CD8-positive, alpha-beta memory T cell (primary cell): ENCODE data around the gene MDH2. TPM values are rescaled to one million over a fixed set of nuclear protein-coding genes. Genes with fewer than 3 reads are reported as not detected.
"Not testable (repeated sequence)": the region's sequence is repeated elsewhere in the genome, so short reads cannot be mapped to it uniquely, and the experiment has no call there.

Experiments
- CTCF ChIA-PET: fragments of 350-600 bp; sonication (Branson Sonifier 250); formaldehyde crosslinking; loops from one replicate; lab custom pipeline; 2021; ENCODE audit warnings: antibody characterized with exemption; lab: Charles Lee
- POLR2A ChIA-PET: fragments of 350-600 bp; sonication (Branson Sonifier 250); formaldehyde crosslinking; loops from one replicate; lab custom pipeline; 2021; ENCODE audit warnings: antibody characterized with exemption; lab: Charles Lee
- DNase-seq, 5 donors: peaks; one replicate each; pipeline versions ENCODE4 v3.0.0 to v3.0.0-alpha.2; 2020 to 2022; ENCODE audit warnings: mixed read lengths in 1 of 5
- H3K27ac ChIP-seq: one replicate; pipeline ENCODE4 v1.7.0; 2013; ENCODE audit warnings: low read depth, mild to moderate bottlenecking, low read length, moderate library complexity
- H3K27me3 ChIP-seq: 2 replicates; pipeline ENCODE4 v1.7.0; 2013; ENCODE audit warnings: low read length, mild to moderate bottlenecking; ENCODE audit not compliant: insufficient read depth, poor library complexity, severe bottlenecking
- H3K36me3 ChIP-seq: 2 replicates; pipeline ENCODE4 v1.7.0; 2013; ENCODE audit warnings: mild to moderate bottlenecking, low read length, moderate library complexity; ENCODE audit not compliant: insufficient read depth
- H3K4me1 ChIP-seq: 2 replicates; pipeline ENCODE4 v1.7.0; 2013; ENCODE audit warnings: mild to moderate bottlenecking, low read length, moderate library complexity; ENCODE audit not compliant: insufficient read depth
- H3K4me3 ChIP-seq: 2 replicates; pipeline ENCODE4 v1.7.0; 2013; ENCODE audit warnings: mild to moderate bottlenecking, low read length
- H3K9me3 ChIP-seq: 2 replicates; pipeline ENCODE4 v1.7.0; 2013; ENCODE audit warnings: mild to moderate bottlenecking, low read length
- H3K27ac Mint-ChIP-seq, 8 donors: one replicate each; pipeline ENCODE4 v1.8.0; 2020 to 2021; ENCODE audit warnings: mixed read lengths in 8 of 8, mild to moderate bottlenecking in 6 of 8, inconsistent platforms in 3 of 8, moderate library complexity in 3 of 8
- H3K27me3 Mint-ChIP-seq, 2 donors: one replicate each; pipeline ENCODE4 v1.8.0; 2020 to 2021; ENCODE audit warnings: mixed read lengths in 2 of 2, mild to moderate bottlenecking in 1 of 2, moderate library complexity in 1 of 2
- H3K36me3 Mint-ChIP-seq, 3 donors: one replicate each; pipeline ENCODE4 v1.8.0; 2020 to 2021; ENCODE audit warnings: mixed read lengths in 3 of 3, inconsistent platforms in 1 of 3, mild to moderate bottlenecking in 1 of 3
- H3K4me1 Mint-ChIP-seq, 3 donors: one replicate each; pipeline ENCODE4 v1.8.0; 2020 to 2021; ENCODE audit warnings: mixed read lengths in 3 of 3, inconsistent platforms in 1 of 3, mild to moderate bottlenecking in 1 of 3
- H3K4me3 Mint-ChIP-seq, 7 donors: one replicate each; pipeline ENCODE4 v1.8.0; 2020 to 2021; ENCODE audit warnings: mixed read lengths in 7 of 7, mild to moderate bottlenecking in 6 of 7, moderate library complexity in 4 of 7, inconsistent platforms in 2 of 7
- H3K9me3 Mint-ChIP-seq, 5 donors: one replicate each; pipeline ENCODE4 v1.8.0; 2020 to 2022; ENCODE audit warnings: mixed read lengths in 5 of 5, mild to moderate bottlenecking in 3 of 5, moderate library complexity in 2 of 5, inconsistent platforms in 1 of 5
- polyA plus RNA-seq: library from polyadenylated mRNA; unstranded; fragments of 300-500 nt; fragmentation: Illumina TruSeq; gene quantifications from one replicate; pipeline ENCODE4 v1.2.3, GENCODE V29; 2021
- total RNA-seq, 2 experiments: library from RNA; stranded (reverse); gene quantifications; one replicate each; pipeline ENCODE4 v1.2.3, GENCODE V29; 2021

Gene MDH2
- total and polyA plus RNA-seq, 3 experiments from 2014 or later: 171 to 282 (median 272) TPM

DNA sequence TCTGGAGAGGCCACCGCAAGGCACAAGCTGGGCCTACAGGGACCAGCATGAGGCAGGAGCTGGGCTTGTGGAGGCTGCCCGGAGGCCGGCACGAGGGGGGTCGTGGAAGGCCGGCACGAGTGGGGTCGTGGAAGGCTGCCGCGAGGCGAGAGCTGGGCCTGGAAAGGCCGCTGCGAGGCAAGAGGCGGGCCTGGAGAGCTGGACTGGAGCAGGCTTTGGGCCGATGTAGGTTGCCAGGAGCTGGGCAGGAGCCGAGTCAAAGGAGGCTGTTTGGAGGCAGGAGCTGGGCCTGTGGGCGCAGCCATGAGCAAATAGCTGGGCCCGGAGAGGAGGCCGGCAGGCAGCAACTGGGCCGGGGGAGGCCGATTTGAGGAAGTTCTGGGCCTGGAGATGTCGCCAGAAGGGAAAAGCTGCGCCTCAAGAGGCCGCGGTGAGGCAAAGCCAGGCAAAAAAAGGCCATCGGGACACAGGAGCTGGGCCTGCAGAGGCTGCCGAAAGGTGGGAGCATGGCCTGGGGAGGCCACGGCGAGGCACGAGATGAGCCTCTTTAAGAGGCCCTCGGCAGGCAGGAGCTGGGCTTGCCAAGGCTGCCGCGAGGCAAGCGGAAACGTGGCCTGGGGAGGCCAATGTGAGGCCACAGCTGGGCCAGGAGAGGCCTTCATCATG lies 26.5 kb downstream of the MDH2 start:
- H3K4me1 ChIP-seq: no peaks in the 10 kb centered on the region
- no peak overlapping the region for H3K27ac ChIP-seq
- no peak for DNase-seq
- Mint-ChIP-seq H3K36me3 (no peaks in the 10 kb centered on the region), H3K27me3 (peaks cover 0 to 1% of the 10 kb centered on the region in 2 donors), H3K27ac (no peak overlapping the region), H3K9me3 (peaks cover 0 to 2% (median 0%) of the 10 kb centered on the region in 5 donors), H3K4me3 (no peak overlapping the region), H3K4me1 (peaks cover 4 to 12% (median 10%) of the 10 kb centered on the region in 3 donors)
- ChIA-PET POLR2A (no interaction called here), CTCF (no interaction called here)
- H3K9me3 ChIP-seq: no peaks in the 10 kb centered on the region
- H3K27me3 ChIP-seq: no peaks in the 10 kb centered on the region
- H3K4me3 ChIP-seq: no peak overlapping the region
- no peaks in the 10 kb centered on the region for H3K36me3 ChIP-seq

DNA sequence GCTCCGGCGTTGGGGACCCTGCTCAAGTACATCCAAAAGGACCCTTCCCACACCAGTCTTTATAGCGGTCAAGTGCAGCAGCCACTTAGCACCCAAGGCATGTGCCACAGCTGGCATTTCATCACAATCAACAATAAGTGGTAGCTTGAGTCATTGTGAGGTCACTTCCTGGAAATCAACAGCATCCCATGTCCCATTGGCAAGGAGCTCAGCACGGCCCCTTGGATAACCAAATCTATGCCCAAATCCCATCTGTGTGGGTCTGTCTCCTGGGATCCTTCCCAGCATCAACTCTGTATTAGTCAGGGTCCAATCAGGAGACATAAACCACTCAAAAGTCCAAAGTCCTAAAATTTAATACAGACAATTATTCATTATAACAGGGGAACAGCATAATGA lies 27.1 kb downstream of the MDH2 start:
- Mint-ChIP-seq H3K36me3 (no peaks in the 10 kb centered on the region), H3K4me3 (no peak overlapping the region), H3K9me3 (peaks cover 0 to 2% (median 0%) of the 10 kb centered on the region in 5 donors), H3K27me3 (peaks cover 0 to 1% of the 10 kb centered on the region in 2 donors), H3K27ac (no peak overlapping the region), H3K4me1 (peaks cover 4 to 12% (median 10%) of the 10 kb centered on the region in 3 donors)
- DNase-seq: no peak
- ChIA-PET POLR2A (no interaction called here), CTCF (no interaction called here)
- Histone ChIP-seq H3K9me3 (no peaks in the 10 kb centered on the region), H3K4me3 (no peak overlapping the region), H3K27ac (no peak overlapping the region), H3K36me3 (no peaks in the 10 kb centered on the region), H3K27me3 (no peaks in the 10 kb centered on the region), H3K4me1 (no peaks in the 10 kb centered on the region)

DNA sequence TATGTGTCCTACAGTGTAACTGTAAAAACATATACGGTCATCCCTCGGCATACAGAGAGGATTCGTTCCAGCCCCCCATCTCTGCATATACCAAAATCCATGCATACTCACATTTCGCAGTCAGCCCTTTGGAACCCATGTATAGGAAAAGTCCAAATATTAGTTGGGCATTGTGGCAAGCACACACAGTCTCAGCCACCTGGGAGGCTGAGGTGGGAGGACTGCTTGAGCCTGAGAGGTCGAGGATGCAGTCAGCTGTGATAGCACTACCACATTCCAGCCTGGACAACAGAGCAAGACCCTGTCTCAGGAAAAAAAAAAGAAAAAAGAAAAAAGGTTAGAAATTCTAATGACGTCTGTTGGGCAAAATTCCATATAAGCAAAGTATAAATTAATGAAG lies 29.1 kb downstream of the MDH2 start:
- Mint-ChIP-seq H3K4me1 (peaks cover 4 to 12% (median 10%) of the 10 kb centered on the region in 3 donors), H3K27ac (no peak overlapping the region), H3K27me3 (peaks cover 3 to 5% of the 10 kb centered on the region in 2 donors), H3K4me3 (no peak overlapping the region), H3K9me3 (peaks cover 0 to 2% (median 0%) of the 10 kb centered on the region in 5 donors), H3K36me3 (no peaks in the 10 kb centered on the region)
- ChIA-PET CTCF (no interaction called here), POLR2A (no interaction called here)
- no peaks in the 10 kb centered on the region for H3K9me3 ChIP-seq
- H3K27me3 ChIP-seq: no peaks in the 10 kb centered on the region
- H3K4me1 ChIP-seq: no peaks in the 10 kb centered on the region
- no peaks in the 10 kb centered on the region for H3K36me3 ChIP-seq
- H3K4me3 ChIP-seq: no peak overlapping the region
- no peak for DNase-seq
- no peak overlapping the region for H3K27ac ChIP-seq

DNA sequence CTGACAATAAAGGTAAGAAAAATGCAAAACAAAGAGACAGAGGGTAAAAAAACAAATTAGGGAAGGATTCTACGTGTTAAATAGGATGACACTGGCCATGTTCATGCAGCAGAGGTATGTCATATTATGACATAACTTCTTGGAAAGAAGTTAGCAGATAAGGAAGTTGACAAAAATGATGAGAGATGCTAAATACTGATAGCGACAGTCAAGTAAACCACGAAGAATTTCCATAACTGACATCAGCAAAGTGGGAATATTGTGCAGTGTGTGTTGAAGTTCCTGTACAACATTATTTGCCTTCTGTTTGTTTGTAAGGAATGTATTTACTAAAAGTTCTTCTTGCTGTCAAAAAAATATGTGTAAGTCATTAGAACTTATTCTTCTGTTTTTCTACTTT lies 29.5 kb downstream of the MDH2 start:
- H3K27me3 Mint-ChIP-seq: peaks cover 6 to 7% of the 10 kb centered on the region in 2 donors
- H3K4me1 Mint-ChIP-seq: peaks cover 4 to 12% (median 10%) of the 10 kb centered on the region in 3 donors
- POLR2A ChIA-PET: no interaction called here
- no peaks in the 10 kb centered on the region for H3K9me3 ChIP-seq
- H3K36me3 Mint-ChIP-seq: no peaks in the 10 kb centered on the region
- H3K36me3 ChIP-seq: no peaks in the 10 kb centered on the region
- no peaks in the 10 kb centered on the region for H3K27me3 ChIP-seq
- no peak overlapping the region for H3K4me3 Mint-ChIP-seq
- no peaks in the 10 kb centered on the region for H3K9me3 Mint-ChIP-seq
- no peak for DNase-seq
- no peak overlapping the region for H3K4me3 ChIP-seq
- no peak overlapping the region for H3K27ac ChIP-seq
- H3K4me1 ChIP-seq: no peaks in the 10 kb centered on the region
- CTCF ChIA-PET: no interaction called here
- no peak overlapping the region for H3K27ac Mint-ChIP-seq

DNA sequence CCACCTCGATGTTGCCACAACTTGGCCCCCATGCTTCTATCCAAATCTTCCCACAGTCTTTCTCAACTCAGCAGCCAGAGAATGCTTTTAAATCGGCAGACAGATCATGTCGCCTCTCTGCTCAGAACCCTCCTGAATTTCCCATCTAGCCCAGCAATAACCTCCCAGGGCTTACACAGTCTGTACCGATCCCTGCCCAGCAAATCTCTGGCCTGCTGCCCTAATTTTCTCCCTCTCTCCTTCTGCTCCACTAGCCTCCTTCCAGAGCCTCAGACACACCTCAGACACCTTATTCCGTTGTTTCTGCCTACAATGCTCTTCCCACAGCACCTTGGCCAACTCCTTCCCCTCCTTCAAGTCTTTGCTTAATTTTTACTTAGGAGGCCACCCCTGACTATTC lies 32.3 kb downstream of the MDH2 start:
- Mint-ChIP-seq H3K4me3 (no peak overlapping the region), H3K27me3 (peaks cover 13 to 15% of the 10 kb centered on the region in 2 donors), H3K9me3 (no peaks in the 10 kb centered on the region), H3K36me3 (no peaks in the 10 kb centered on the region), H3K4me1 (peaks cover 4 to 12% (median 10%) of the 10 kb centered on the region in 3 donors), H3K27ac (peak overlapping the region in 1 of 8 donors; percentile 12)
- no peaks in the 10 kb centered on the region for H3K9me3 ChIP-seq
- H3K27me3 ChIP-seq: no peaks in the 10 kb centered on the region
- H3K27ac ChIP-seq: no peak overlapping the region
- ChIA-PET POLR2A (no interaction called here), CTCF (no interaction called here)
- DNase-seq: no peak
- H3K4me3 ChIP-seq: no peak overlapping the region
- no peaks in the 10 kb centered on the region for H3K36me3 ChIP-seq
- H3K4me1 ChIP-seq: no peaks in the 10 kb centered on the region

DNA sequence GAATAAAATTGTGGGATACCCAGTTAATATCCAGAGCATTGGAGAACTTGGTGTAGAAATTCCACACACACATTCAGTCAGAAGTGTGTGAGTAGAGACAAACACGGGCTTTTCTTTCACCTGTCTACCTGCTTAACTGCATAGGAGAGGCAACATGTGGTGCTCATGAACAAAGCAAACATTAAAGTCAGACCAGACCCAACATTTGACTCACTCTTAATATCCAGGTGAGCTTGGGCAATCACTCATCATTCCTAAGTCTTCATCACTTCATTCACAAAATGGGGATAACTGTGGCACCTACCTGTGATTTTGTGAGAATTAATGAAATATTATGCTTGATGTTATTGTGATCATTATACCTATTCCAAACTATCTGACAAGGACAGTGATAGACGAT lies 36.2 kb downstream of the MDH2 start:
- H3K4me1 ChIP-seq, CTCF ChIA-PET, H3K27ac ChIP-seq, H3K9me3 Mint-ChIP-seq, H3K4me1 Mint-ChIP-seq, H3K27ac Mint-ChIP-seq, H3K9me3 ChIP-seq, H3K4me3 Mint-ChIP-seq, H3K4me3 ChIP-seq, DNase-seq, H3K36me3 Mint-ChIP-seq, H3K36me3 ChIP-seq, POLR2A ChIA-PET, H3K27me3 ChIP-seq: not testable (repeated sequence)
- H3K27me3 Mint-ChIP-seq: peaks cover 14 to 18% of the 10 kb centered on the region in 2 donors

DNA sequence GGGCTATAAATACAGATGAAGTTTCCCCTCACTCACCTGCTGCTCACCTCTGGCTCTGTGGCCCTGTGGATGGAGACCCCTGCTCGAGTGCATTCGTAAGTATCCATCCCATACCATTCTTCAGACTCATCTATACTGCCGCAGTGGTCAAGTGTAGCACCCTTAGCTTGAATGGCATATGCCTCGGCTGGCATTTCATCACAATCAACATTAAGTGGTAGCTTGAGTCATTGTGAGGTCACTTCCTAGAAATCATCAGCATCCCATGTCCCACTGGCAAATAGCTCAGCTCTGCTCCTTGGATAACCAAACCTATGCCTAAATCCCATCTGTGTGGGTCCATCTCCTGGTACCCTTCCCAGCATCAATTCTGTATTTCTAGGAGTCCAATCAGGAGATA lies 38.2 kb downstream of the MDH2 start:
- peaks cover 15 to 24% of the 10 kb centered on the region in 2 donors for H3K27me3 Mint-ChIP-seq
- H3K36me3 Mint-ChIP-seq: no peaks in the 10 kb centered on the region
- no peaks in the 10 kb centered on the region for H3K9me3 ChIP-seq
- ChIA-PET CTCF (no interaction called here), POLR2A (no interaction called here)
- H3K9me3 Mint-ChIP-seq: no peaks in the 10 kb centered on the region
- H3K27ac Mint-ChIP-seq: peak overlapping the region in 1 of 8 donors; percentile 8
- H3K4me3 ChIP-seq: no peak overlapping the region
- no peaks in the 10 kb centered on the region for H3K4me1 ChIP-seq
- no peaks in the 10 kb centered on the region for H3K36me3 ChIP-seq
- no peaks in the 10 kb centered on the region for H3K27me3 ChIP-seq
- H3K4me1 Mint-ChIP-seq: no peaks in the 10 kb centered on the region
- no peak overlapping the region for H3K27ac ChIP-seq
- no peak for DNase-seq
- no peak overlapping the region for H3K4me3 Mint-ChIP-seq

DNA sequence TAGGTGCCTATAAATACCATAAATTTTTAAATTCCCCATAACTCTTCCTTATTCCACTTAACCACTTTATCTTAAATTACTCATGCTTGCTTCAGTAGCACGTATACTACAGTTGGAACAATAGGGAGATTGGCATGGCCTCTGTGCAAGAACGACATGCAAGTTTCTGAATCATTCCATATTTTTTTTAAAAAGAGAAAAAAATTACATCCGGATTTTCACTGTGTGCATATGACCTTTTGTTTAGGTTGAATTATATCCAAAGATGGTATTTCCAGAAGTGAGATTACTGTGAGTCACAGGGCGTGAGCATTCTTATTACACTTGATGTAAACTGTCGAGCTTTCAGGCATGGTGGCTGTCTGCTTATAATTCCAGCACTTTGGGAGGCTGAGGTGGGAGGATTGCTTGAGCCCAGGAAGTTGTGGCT lies 39.5 kb downstream of the MDH2 start:
- H3K27ac Mint-ChIP-seq, H3K9me3 Mint-ChIP-seq, H3K4me3 ChIP-seq, H3K4me1 ChIP-seq, DNase-seq, CTCF ChIA-PET, H3K27ac ChIP-seq, H3K4me1 Mint-ChIP-seq, H3K36me3 Mint-ChIP-seq, H3K36me3 ChIP-seq, H3K4me3 Mint-ChIP-seq, H3K27me3 ChIP-seq, H3K9me3 ChIP-seq, POLR2A ChIA-PET: not testable (repeated sequence)
- peaks cover 20 to 28% of the 10 kb centered on the region in 2 donors for H3K27me3 Mint-ChIP-seq
